Esophagus muscularis mucosa (tissue), 4 donors: ENCODE results near the gene MYO16. TPM values are rescaled to one million over a fixed set of nuclear protein-coding genes. Genes with fewer than 3 reads are reported as not detected.

Source experiments
- DNase-seq: peaks from one replicate; pipeline ENCODE4 v3.0.0-alpha.2; 2017; ENCODE audit errors: extremely low spot score
- H3K27ac ChIP-seq, 4 donors: fragments of 200-600 bp; sonication (generic); replicated peaks in 1 of 4; 1 replicate in 3 of 4; 2 replicates in 1 of 4; pipeline ENCODE4 v1.5.1; 2016 to 2019; ENCODE audit warnings: mild to moderate bottlenecking in 1 of 4
- H3K27me3 ChIP-seq, 4 donors: fragments of 200-600 bp; sonication (generic); one replicate each; pipeline versions ENCODE4 v1.5.1 to v1.6.0; 2016 to 2019
- H3K36me3 ChIP-seq, 4 donors: fragments of 200-600 bp; sonication (generic); one replicate each; pipeline ENCODE4 v1.5.1; 2016 to 2019
- H3K4me1 ChIP-seq, 4 donors: fragments of 200-600 bp; sonication (generic); one replicate each; pipeline ENCODE4 v1.5.1; 2016 to 2019
- H3K4me3 ChIP-seq, 4 donors: fragments of 200-600 bp; sonication (generic); 1 replicate in 2 of 4; 2 replicates in 2 of 4; pipeline ENCODE4 v1.5.1; 2016 to 2019; ENCODE audit warnings: mild to moderate bottlenecking in 4 of 4, moderate library complexity in 1 of 4
- H3K9me3 ChIP-seq, 4 donors: fragments of 200-600 bp; sonication (generic); 1 replicate in 3 of 4; 2 replicates in 1 of 4; pipeline ENCODE4 v1.5.1; 2016 to 2019
- EP300 ChIP-seq: sonication (generic); formaldehyde crosslinking; IDR thresholded peaks from one replicate; pipeline ENCODE4 v1.6.1; 2017; ENCODE audit warnings: antibody characterized with exemption
- POLR2A ChIP-seq: fragments of 450-650 bp; IDR thresholded peaks from one replicate; pipeline ENCODE4 v1.6.1; 2017; ENCODE audit warnings: antibody characterized with exemption, moderate library complexity, mild to moderate bottlenecking, low read depth
- POLR2AphosphoS5 ChIP-seq, 2 donors: sonication (generic); formaldehyde crosslinking; IDR thresholded peaks; one replicate each; pipeline ENCODE4 v1.6.1; 2017; ENCODE audit warnings: antibody characterized with exemption in 2 of 2
- WGBS: methylation state at CpG from one replicate; pipeline ENCODE4 v1.1.5; 2018; 5-methylcytosine and 5-hydroxymethylcytosine counted together
- intact Hi-C: fragments of 100-400 bp; cut with DNase I; formaldehyde crosslinking; loops from one replicate; pipeline ENCODE4 v1.15.1; 2023
- total RNA-seq, 4 donors: library from RNA; depleted of rRNA; stranded (reverse); fragments of >200 nt; gene quantifications; one replicate each; pipeline versions ENCODE4 v1.1.0 to v1.2.1, GENCODE V29; 2016
- TF ChIP-seq, protein P1 (sequence below), 3 experiments: fragments of 200-600 bp in 2 of 3; fragments of 450-650 bp in 1 of 3; sonication (generic) in 2 of 3; IDR thresholded peaks; one replicate each; pipeline ENCODE4 v1.5.1; 2017 to 2019; ENCODE audit warnings: antibody characterized with exemption in 3 of 3, mild to moderate bottlenecking in 2 of 3, moderate library complexity in 1 of 3

MYO16 gene
- total RNA-seq, 4 donors from 2014 or later: 1.2 to 3.7 (median 1.8) TPM

DNA sequence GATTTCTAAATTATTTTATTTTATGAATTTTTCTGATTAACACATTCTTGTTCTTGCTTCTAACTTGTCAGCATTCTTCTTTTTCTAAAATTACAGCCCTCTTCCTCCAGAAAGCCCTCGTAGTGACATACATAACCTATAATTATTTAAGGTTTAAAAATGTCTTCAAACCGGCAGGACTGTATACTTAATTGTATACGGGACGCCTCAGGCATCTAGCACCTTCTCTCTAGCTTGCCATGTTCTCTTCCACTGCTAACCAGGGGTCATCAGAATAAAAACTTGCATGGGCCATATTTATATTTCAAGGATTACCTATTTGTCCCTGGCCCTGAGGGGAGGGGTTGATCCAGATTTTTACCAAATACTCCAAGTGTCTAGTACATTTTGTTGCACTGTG is 380.3 kb downstream of the MYO16 start:
- no peaks in the 10 kb centered on the region for H3K36me3 ChIP-seq
- H3K4me1 ChIP-seq: no peaks in the 10 kb centered on the region
- H3K9me3 ChIP-seq: no peaks in the 10 kb centered on the region
- intact Hi-C loops: no loop called here
- no peaks in the 10 kb centered on the region for H3K27me3 ChIP-seq
- 86% methylated on average over 4 of the region's 4 CpGs for WGBS
- no peak for TF ChIP-seq POLR2A
- no peak for TF ChIP-seq EP300
- TF ChIP-seq, protein P1, sequence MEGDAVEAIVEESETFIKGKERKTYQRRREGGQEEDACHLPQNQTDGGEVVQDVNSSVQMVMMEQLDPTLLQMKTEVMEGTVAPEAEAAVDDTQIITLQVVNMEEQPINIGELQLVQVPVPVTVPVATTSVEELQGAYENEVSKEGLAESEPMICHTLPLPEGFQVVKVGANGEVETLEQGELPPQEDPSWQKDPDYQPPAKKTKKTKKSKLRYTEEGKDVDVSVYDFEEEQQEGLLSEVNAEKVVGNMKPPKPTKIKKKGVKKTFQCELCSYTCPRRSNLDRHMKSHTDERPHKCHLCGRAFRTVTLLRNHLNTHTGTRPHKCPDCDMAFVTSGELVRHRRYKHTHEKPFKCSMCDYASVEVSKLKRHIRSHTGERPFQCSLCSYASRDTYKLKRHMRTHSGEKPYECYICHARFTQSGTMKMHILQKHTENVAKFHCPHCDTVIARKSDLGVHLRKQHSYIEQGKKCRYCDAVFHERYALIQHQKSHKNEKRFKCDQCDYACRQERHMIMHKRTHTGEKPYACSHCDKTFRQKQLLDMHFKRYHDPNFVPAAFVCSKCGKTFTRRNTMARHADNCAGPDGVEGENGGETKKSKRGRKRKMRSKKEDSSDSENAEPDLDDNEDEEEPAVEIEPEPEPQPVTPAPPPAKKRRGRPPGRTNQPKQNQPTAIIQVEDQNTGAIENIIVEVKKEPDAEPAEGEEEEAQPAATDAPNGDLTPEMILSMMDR (IDR thresholded peaks at IDR 0.05): no peak
- TF ChIP-seq POLR2AphosphoS5 (IDR thresholded peaks at IDR 0.05): no peak
- no peak for DNase-seq
- H3K27ac ChIP-seq: no peak overlapping the region
- H3K4me3 ChIP-seq: no peak overlapping the region

DNA sequence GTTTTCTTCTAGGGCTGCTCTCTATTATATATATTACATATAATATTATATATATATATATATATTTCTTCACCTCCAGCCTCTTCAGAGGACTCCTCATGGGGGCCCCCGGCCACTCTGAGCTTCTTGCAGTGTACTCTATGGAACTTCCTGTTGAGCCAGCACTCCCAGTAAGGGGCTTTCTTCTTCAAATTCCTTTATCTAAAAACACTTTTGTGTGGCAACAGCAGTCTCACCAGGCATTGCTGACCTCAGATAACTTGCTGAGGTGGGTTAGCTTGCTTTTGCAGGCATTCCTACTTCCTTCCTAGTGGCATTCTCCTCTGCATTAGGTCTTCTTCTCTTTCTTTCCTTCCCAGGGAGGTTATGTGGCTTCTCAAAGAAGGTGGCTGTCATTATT is 381.5 kb downstream of the MYO16 start:
- no peak for DNase-seq
- Histone ChIP-seq H3K4me1 (no peaks in the 10 kb centered on the region), H3K9me3 (no peaks in the 10 kb centered on the region), H3K4me3 (no peak overlapping the region), H3K27me3 (no peaks in the 10 kb centered on the region), H3K27ac (no peak overlapping the region), H3K36me3 (no peaks in the 10 kb centered on the region)
- intact Hi-C loops: no loop called here
- WGBS: 53% methylated on average over 1 of the region's 1 CpG
- no peak for TF ChIP-seq POLR2A
- TF ChIP-seq EP300: no peak
- TF ChIP-seq POLR2AphosphoS5 (IDR thresholded peaks at IDR 0.05): no peak
- TF ChIP-seq, protein P1 (IDR thresholded peaks at IDR 0.05): no peak

DNA sequence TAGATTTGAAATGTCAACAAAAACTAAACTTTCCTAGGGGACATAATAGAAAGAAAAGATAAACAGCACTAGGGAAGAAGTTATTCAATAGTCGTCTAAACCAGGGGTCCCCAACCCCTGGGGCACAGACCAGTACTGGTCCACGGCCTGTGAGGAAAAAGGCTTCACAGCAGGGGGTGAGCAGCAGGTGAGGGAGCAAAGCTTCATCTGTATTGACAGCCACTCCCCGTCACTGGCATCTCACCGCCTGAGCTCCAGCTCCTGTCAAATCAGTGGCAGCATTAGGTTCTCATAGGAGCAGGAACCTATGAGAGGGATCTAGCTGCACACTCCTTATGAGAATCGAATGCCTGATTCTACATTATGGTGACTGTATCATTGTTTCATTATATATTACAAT is 382.7 kb downstream of the MYO16 start:
- Histone ChIP-seq H3K4me1 (no peaks in the 10 kb centered on the region), H3K9me3 (no peaks in the 10 kb centered on the region), H3K27me3 (no peaks in the 10 kb centered on the region), H3K36me3 (no peaks in the 10 kb centered on the region), H3K27ac (no peak overlapping the region), H3K4me3 (no peak overlapping the region)
- DNase-seq: no peak
- no peak for TF ChIP-seq POLR2AphosphoS5 (IDR thresholded peaks at IDR 0.05)
- TF ChIP-seq POLR2A: no peak
- TF ChIP-seq EP300: no peak
- TF ChIP-seq, protein P1 (IDR thresholded peaks at IDR 0.05): no peak
- intact Hi-C loops: no loop called here
- WGBS: 64% methylated on average over 5 of the region's 5 CpGs

DNA sequence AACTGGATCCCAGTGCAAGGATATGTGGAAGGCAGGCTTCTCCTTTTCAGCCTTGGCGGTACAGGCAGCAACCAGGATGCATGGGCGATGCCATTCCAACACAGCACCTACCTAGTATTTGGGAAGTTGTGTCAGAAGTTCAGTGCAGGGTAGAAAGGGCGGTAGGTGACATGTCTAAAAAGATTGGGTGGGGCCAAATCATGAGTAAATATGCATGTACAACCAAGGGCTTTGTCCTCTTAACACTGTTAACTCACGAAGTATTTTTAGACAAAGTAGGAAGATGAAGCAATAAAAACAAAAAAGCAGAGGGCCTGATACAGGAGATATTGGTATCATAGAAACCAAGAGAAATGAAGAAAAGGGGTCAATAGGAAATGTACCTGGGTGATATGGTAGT is 392.1 kb downstream of the MYO16 start:
- no peak for TF ChIP-seq POLR2AphosphoS5 (IDR thresholded peaks at IDR 0.05)
- no peak for TF ChIP-seq POLR2A
- TF ChIP-seq EP300: no peak
- TF ChIP-seq, protein P1 (IDR thresholded peaks at IDR 0.05): no peak
- intact Hi-C loops: no loop called here
- no peaks in the 10 kb centered on the region for H3K4me1 ChIP-seq
- no peak overlapping the region for H3K4me3 ChIP-seq
- no peak for DNase-seq
- H3K27me3 ChIP-seq: no peaks in the 10 kb centered on the region
- no peaks in the 10 kb centered on the region for H3K9me3 ChIP-seq
- H3K36me3 ChIP-seq: no peaks in the 10 kb centered on the region
- H3K27ac ChIP-seq: no peak overlapping the region
- WGBS: 96% methylated on average over 4 of the region's 4 CpGs

DNA sequence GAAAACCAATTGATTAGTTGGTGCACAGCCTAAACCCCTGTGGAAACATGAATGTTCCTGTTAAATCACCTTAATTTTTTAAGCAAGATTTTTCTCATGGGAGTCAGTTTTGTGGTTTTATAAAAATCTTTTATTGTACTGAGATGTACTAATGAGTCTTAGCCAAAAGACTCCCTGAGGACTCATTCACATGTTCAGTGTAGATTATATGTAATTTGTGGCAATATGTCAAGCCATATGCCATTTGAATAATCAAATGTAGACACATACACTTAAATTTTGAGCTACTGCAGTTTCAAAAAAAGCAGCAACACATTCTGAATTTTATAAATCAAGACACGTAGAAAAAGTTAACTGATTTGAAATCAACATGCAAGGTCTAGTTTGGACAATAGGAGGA is 395.2 kb downstream of the MYO16 start:
- no peaks in the 10 kb centered on the region for H3K4me1 ChIP-seq
- intact Hi-C loops: no loop called here
- no peak for DNase-seq
- no peaks in the 10 kb centered on the region for H3K36me3 ChIP-seq
- H3K4me3 ChIP-seq: no peak overlapping the region
- H3K27ac ChIP-seq: no peak overlapping the region
- no peaks in the 10 kb centered on the region for H3K9me3 ChIP-seq
- TF ChIP-seq POLR2AphosphoS5 (IDR thresholded peaks at IDR 0.05) (no peak), EP300 (no peak), POLR2A (no peak)
- TF ChIP-seq, protein P1 (IDR thresholded peaks at IDR 0.05): no peak
- H3K27me3 ChIP-seq: no peaks in the 10 kb centered on the region
- WGBS: 94% methylated on average over 1 of the region's 1 CpG
